SK-N-MC (cell line): ENCODE results near the gene SLC7A1.

Experiments used
- EZH2 ChIP-seq: fragments of 200-600 bp; sonication (generic); IDR thresholded peaks from one replicate; pipeline ENCODE4 v1.6.1; 2017; ENCODE audit warnings: antibody characterized with exemption
- FOXP2 ChIP-seq: optimal IDR thresholded peaks from 2 replicates; pipeline ENCODE3; 2011; ENCODE audit warnings: mild to moderate bottlenecking, moderate library complexity; ENCODE audit not compliant: insufficient read depth; ENCODE audit errors: extremely low read length, control extremely low read depth
- POLR2AphosphoS5 ChIP-seq: IDR thresholded peaks from 2 replicates; pipeline ENCODE4 v1.6.1; 2012; ENCODE audit warnings: mild to moderate bottlenecking, low read depth, low read length, borderline replicate concordance

GRCh38 chr13:29511106-29511796, 84.2 kb downstream of the SLC7A1 start:
- TF ChIP-seq EZH2 (no peak), POLR2AphosphoS5 (no peak), FOXP2 (no peak)
